ENCODE data around the gene RPP25.

DNA sequence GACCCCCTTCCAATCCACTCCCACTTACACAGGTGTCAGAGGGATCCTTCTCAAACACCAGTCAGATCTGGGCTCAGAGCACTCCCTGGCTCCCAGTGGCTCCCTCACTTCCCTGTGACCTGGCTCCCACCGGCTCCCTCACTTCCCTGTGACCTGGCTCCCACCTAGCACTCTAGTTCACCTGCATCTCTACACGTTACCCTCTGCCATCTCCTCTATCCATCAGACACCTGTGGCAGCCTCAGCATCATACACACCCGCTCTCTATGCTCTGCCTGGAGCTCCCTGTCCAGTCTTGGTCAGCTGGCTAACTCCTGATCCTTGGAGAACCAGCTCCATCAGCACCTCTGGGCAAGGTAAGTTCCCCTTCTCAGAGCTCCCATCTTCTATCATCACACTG, 5.6 kb downstream of the RPP25 start:
- TF ChIP-seq, protein P1, sequence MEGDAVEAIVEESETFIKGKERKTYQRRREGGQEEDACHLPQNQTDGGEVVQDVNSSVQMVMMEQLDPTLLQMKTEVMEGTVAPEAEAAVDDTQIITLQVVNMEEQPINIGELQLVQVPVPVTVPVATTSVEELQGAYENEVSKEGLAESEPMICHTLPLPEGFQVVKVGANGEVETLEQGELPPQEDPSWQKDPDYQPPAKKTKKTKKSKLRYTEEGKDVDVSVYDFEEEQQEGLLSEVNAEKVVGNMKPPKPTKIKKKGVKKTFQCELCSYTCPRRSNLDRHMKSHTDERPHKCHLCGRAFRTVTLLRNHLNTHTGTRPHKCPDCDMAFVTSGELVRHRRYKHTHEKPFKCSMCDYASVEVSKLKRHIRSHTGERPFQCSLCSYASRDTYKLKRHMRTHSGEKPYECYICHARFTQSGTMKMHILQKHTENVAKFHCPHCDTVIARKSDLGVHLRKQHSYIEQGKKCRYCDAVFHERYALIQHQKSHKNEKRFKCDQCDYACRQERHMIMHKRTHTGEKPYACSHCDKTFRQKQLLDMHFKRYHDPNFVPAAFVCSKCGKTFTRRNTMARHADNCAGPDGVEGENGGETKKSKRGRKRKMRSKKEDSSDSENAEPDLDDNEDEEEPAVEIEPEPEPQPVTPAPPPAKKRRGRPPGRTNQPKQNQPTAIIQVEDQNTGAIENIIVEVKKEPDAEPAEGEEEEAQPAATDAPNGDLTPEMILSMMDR (IDR thresholded peaks at IDR 0.05): no peak
- TF ChIP-seq EP300 (IDR thresholded peaks at IDR 0.05) (no peak), POLR2AphosphoS5 (IDR thresholded peaks at IDR 0.05) (no peak), POLR2A (IDR thresholded peaks at IDR 0.05) (no peak)

All from suprapubic skin (tissue), 4 donors.